Endothelial cell of umbilical vein (primary cell): ENCODE measurements around the gene MYOF.

Experiments used
- CTCF ChIP-seq, 2 donors: IDR thresholded peaks; 1 replicate in 1 of 2; 2 replicates in 1 of 2; pipeline ENCODE4 v1.5.1; 2011; ENCODE audit warnings: low read length in 2 of 2, mild to moderate bottlenecking in 2 of 2, moderate library complexity in 2 of 2, control low read depth in 1 of 2, inconsistent platforms in 1 of 2, low read depth in 1 of 2; ENCODE audit not compliant: insufficient read depth in 1 of 2; ENCODE audit errors: extremely low read depth in 1 of 2
- EZH2 ChIP-seq: IDR thresholded peaks from 2 replicates; pipeline ENCODE4 v1.6.1; 2012; ENCODE audit warnings: borderline replicate concordance, low read depth, mild to moderate bottlenecking, moderate library complexity, low read length, inconsistent platforms; ENCODE audit not compliant: severe bottlenecking
- GATA2 ChIP-seq: IDR thresholded peaks from 2 replicates; pipeline ENCODE4 v1.7.0; 2011; ENCODE audit warnings: low read depth, mild to moderate bottlenecking, moderate library complexity, mixed read lengths, low read length; ENCODE audit not compliant: insufficient read length, insufficient read depth
- MAX ChIP-seq: IDR thresholded peaks from 2 replicates; pipeline ENCODE4 v1.6.1; 2011; ENCODE audit not compliant: insufficient read depth, insufficient read length
- POLR2A ChIP-seq: IDR thresholded peaks from 2 replicates; pipeline ENCODE4 v1.6.1; 2012; ENCODE audit warnings: low read depth, mild to moderate bottlenecking, control low read depth, low read length
- POLR2AphosphoS5 ChIP-seq: IDR thresholded peaks from 2 replicates; pipeline ENCODE4 v1.6.1; 2012; ENCODE audit warnings: low read depth, mild to moderate bottlenecking, control low read depth, low read length, moderate library complexity; ENCODE audit not compliant: insufficient read depth

- TF ChIP-seq CTCF (IDR thresholded peaks at IDR 0.05; ENCODE audit: extremely low read depth in 1 of 2, insufficient read depth in 1 of 2, low read depth in 1 of 2, low read length in 2 of 2) (no peak), EZH2 (no peak), POLR2A (no peak), POLR2AphosphoS5 (no peak), MAX (no peak), GATA2 (no peak)
These were observed 137.4 kb downstream of the MYOF start for GRCh38 chr10:93344691-93345090.
